ENCODE data around the gene MAGEF1.

DNA sequence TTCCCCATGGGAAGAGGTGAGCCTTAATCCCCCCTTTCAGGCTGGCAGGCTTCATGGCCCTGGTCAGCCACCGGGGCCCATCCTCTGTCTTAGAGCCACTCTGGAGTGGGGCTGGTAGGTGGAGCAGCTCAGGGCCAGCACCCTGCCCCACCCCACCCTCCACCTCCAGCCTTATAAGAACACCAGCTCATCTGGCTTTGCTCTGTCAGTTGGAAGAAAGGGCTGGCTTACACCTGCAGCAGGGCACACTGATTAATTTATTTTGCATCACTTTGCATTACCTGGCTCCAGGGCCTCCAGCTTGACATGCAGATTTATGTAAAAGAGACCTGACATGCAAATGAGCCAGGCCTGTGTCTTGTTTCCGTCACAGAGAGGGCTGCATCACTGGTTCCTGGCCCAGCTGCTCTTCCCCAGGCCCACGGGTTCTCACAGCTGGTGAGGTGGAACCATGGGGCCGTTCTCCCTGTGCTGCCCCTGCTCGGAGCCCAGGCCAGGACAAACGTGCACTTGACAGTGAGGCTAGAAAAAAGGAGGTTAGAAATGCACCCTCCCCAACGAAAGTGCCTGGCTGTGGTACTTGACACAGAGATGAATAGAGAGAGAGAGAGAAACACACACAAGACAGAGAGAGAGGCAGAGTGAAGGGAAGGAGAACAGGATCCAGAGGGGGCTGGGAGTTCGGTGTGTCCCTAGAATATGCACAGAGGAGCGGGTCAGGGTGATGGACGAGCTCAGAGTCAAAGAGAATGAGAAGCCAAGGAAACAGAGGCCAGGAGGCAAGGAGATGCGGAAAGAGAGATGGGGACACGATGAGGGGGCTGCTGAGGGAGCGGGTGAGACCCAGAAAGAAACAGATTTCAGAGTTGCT, 44.5 kb upstream of the MAGEF1 start:
- no peak for TF ChIP-seq POLR2A (IDR thresholded peaks at IDR 0.05)
- TF ChIP-seq, protein P1, sequence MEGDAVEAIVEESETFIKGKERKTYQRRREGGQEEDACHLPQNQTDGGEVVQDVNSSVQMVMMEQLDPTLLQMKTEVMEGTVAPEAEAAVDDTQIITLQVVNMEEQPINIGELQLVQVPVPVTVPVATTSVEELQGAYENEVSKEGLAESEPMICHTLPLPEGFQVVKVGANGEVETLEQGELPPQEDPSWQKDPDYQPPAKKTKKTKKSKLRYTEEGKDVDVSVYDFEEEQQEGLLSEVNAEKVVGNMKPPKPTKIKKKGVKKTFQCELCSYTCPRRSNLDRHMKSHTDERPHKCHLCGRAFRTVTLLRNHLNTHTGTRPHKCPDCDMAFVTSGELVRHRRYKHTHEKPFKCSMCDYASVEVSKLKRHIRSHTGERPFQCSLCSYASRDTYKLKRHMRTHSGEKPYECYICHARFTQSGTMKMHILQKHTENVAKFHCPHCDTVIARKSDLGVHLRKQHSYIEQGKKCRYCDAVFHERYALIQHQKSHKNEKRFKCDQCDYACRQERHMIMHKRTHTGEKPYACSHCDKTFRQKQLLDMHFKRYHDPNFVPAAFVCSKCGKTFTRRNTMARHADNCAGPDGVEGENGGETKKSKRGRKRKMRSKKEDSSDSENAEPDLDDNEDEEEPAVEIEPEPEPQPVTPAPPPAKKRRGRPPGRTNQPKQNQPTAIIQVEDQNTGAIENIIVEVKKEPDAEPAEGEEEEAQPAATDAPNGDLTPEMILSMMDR (IDR thresholded peaks at IDR 0.05): no peak

Data from Peyer's patch (tissue), 4 donors.